Thyroid gland (tissue), 4 donors: Measurements from ENCODE around the gene AAGAB.

Experiments
- CTCF ChIP-seq, 6 experiments: fragments of 200-600 bp in 3 of 6; fragments of 450-650 bp in 3 of 6; sonication (generic) in 3 of 6; IDR thresholded peaks; one replicate each; pipeline ENCODE4 v1.5.1; 2016 to 2019; ENCODE audit warnings: antibody characterized with exemption in 6 of 6, mild to moderate bottlenecking in 2 of 6, inconsistent platforms in 1 of 6, moderate library complexity in 1 of 6
- POLR2A ChIP-seq, 2 donors: fragments of 450-650 bp; IDR thresholded peaks; one replicate each; pipeline ENCODE4 v1.6.1; 2017; ENCODE audit warnings: antibody characterized with exemption in 2 of 2, mild to moderate bottlenecking in 2 of 2, moderate library complexity in 1 of 2

GRCh38 chr15:67197364-67197695 is 57.1 kb downstream of the AAGAB start:
- TF ChIP-seq CTCF (IDR thresholded peaks at IDR 0.05) (no peak), POLR2A (IDR thresholded peaks at IDR 0.05) (no peak)
